Keratinocyte (primary cell): ENCODE measurements around the gene EPHA2.

Experiments used
- CTCF ChIP-seq, 3 experiments: IDR thresholded peaks in 1 of 3; conservative IDR thresholded peaks in 1 of 3; optimal IDR thresholded peaks in 1 of 3; 2 replicates in 2 of 3; 3 replicates in 1 of 3; pipeline versions ENCODE3 to v1.5.1; 2011; ENCODE audit warnings: low read length in 3 of 3, mild to moderate bottlenecking in 3 of 3, moderate library complexity in 2 of 3, control low read depth in 1 of 3, inconsistent platforms in 1 of 3; ENCODE audit not compliant: insufficient read depth in 2 of 3; ENCODE audit errors: extremely low read depth in 1 of 3
- EZH2 ChIP-seq: IDR thresholded peaks from one replicate; pipeline ENCODE4 v1.6.1; 2012; ENCODE audit warnings: inconsistent platforms, mild to moderate bottlenecking, low read length, moderate library complexity

- TF ChIP-seq EZH2 (no peak), CTCF (optimal IDR thresholded peaks at IDR 0.05 in 1 of 3, IDR thresholded peaks at IDR 0.05 in 1 of 3, conservative IDR thresholded peaks at IDR 0.05 in 1 of 3; ENCODE audit: extremely low read depth in 1 of 3, insufficient read depth in 2 of 3, low read length in 3 of 3) (no peak)
Measured at GRCh38 chr1:16176653-16177052, 20.8 kb upstream of the EPHA2 start.
